ENCODE data around the gene FXYD5. TPM values are rescaled to one million over a fixed set of nuclear protein-coding genes. Genes with fewer than 3 reads are reported as not detected.

Gene FXYD5
- total RNA-seq, 1 experiment from 2014 or later = 100 TPM

- Histone ChIP-seq H4K91ac (ENCODE audit: insufficient read length, low read depth, low read length) (no peak overlapping the region), H2BK120ac (ENCODE audit: low read depth, low read length, poor library complexity, severe bottlenecking) (no peak overlapping the region)
- WGBS (ENCODE audit: extremely low coverage, insufficient read length, low lambda C conversion rate) = no CpG with 5 or more reads among the region's 2 CpGs
These were observed 30.3 kb downstream of the FXYD5 start for GRCh38 chr19:35184884-35185283.

More at GRCh38 chr19:35184884-35185283, 30.3 kb downstream of the FXYD5 start:
- Mint-ChIP-seq H3K4me3 (no peak overlapping the region), H3K4me1 (peaks cover 0 to 3% of the 10 kb centered on the region in 2 experiments; a peak in 1 of 4 replicates), H3K9me3 (peaks cover 0 to 7% of the 10 kb centered on the region in 2 experiments), H3K36me3 (ENCODE audit: insufficient read depth in 1 of 3, low read depth in 3 of 3) (peaks cover 0 to 3% (median 0%) of the 10 kb centered on the region in 3 experiments; a peak in 1 of 7 replicates), H3K27ac (no peak overlapping the region), H3K27me3 (ENCODE audit: low read depth) (peaks cover 5% of the 10 kb centered on the region)
- Histone ChIP-seq H3K4ac (ENCODE audit: low read depth, low read length) (no peak overlapping the region), H2BK5ac (ENCODE audit: insufficient read length, low read length) (no peak overlapping the region), H3K27ac (ENCODE audit: insufficient read length, low read depth, low read length) (no peak overlapping the region), H3K4me1 (ENCODE audit: insufficient read depth, low read length) (no peaks in the 10 kb centered on the region), H2AFZ (ENCODE audit: low read length) (no peak overlapping the region), H2BK12ac (ENCODE audit: insufficient read length, low read depth, low read length) (no peak overlapping the region), H4K8ac (replicated peaks; ENCODE audit: insufficient read length, low read depth, low read length) (no peak overlapping the region), H2BK15ac (ENCODE audit: low read depth, low read length) (no peak overlapping the region), H4K20me1 (ENCODE audit: control insufficient read depth, insufficient read depth, insufficient read length) (no peaks in the 10 kb centered on the region), H3K23me2 (ENCODE audit: insufficient read length, low read depth, low read length, poor library complexity, severe bottlenecking) (no peaks in the 10 kb centered on the region), H3K79me1 (ENCODE audit: insufficient read depth, low read depth, low read length, poor library complexity, severe bottlenecking) (no peaks in the 10 kb centered on the region), H2BK20ac (ENCODE audit: low read depth, low read length, poor library complexity, severe bottlenecking) (no peak overlapping the region), H3K14ac (ENCODE audit: insufficient read depth, low read length) (no peak overlapping the region), H3K23ac (ENCODE audit: insufficient read length, low read depth, low read length) (no peak overlapping the region), H3K79me2 (ENCODE audit: insufficient read depth, low read length) (no peaks in the 10 kb centered on the region), H3T11ph (ENCODE audit: low read length) (no peak overlapping the region), H4K5ac (ENCODE audit: insufficient read length, low read depth, low read length) (no peak overlapping the region), H3K9ac (ENCODE audit: extremely low read depth, insufficient read length, low read length) (no peak overlapping the region), H3K56ac (ENCODE audit: insufficient read length, low read depth, low read length) (no peak overlapping the region), H3K18ac (ENCODE audit: insufficient read length, low read depth, low read length) (no peak overlapping the region), H2AK5ac (ENCODE audit: insufficient read length, low read length) (no peak overlapping the region), H3K9me3 (ENCODE audit: control insufficient read depth, low read depth, low read length) (no peaks in the 10 kb centered on the region), H3K27me3 (ENCODE audit: insufficient read depth, low read length) (no peaks in the 10 kb centered on the region; the same call in 1 of the 2 replicates), H3K4me2 (ENCODE audit: insufficient read depth, insufficient read length, low read length) (no peak overlapping the region)
- DNase-seq = no peak
- TF ChIP-seq, protein P1, sequence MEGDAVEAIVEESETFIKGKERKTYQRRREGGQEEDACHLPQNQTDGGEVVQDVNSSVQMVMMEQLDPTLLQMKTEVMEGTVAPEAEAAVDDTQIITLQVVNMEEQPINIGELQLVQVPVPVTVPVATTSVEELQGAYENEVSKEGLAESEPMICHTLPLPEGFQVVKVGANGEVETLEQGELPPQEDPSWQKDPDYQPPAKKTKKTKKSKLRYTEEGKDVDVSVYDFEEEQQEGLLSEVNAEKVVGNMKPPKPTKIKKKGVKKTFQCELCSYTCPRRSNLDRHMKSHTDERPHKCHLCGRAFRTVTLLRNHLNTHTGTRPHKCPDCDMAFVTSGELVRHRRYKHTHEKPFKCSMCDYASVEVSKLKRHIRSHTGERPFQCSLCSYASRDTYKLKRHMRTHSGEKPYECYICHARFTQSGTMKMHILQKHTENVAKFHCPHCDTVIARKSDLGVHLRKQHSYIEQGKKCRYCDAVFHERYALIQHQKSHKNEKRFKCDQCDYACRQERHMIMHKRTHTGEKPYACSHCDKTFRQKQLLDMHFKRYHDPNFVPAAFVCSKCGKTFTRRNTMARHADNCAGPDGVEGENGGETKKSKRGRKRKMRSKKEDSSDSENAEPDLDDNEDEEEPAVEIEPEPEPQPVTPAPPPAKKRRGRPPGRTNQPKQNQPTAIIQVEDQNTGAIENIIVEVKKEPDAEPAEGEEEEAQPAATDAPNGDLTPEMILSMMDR (conservative IDR thresholded peaks at IDR 0.05) = no peak
